K562 (cell line): ENCODE measurements around the gene ATP2A2. TPM values are rescaled to one million over a fixed set of nuclear protein-coding genes. Genes with fewer than 3 reads are reported as not detected.

ENCODE experiments used
- ATAC-seq: fragments of 200-7000 bp; cut with Tn5 transposase; 3 replicates; pipeline ENCODE4 v1.9.1; 2020; ENCODE audit warnings: moderate library complexity
- BruUV-seq: library from RNA; stranded (reverse); fragments of 400-500 nt; replicated peaks from 2 replicates; lab custom pipeline; 2021; lab: Mats Ljungman, UMichigan
- CTCF ChIA-PET: fragments of 300-600 bp; formaldehyde crosslinking; extraction: SDS; loops from one replicate; lab custom pipeline; 2021; ENCODE audit warnings: low intra/inter-chr PET ratio; lab: Yijun Ruan, JAX
- POLR2A ChIA-PET: fragments of 300-600, 350-650 bp; sonication (Branson Sonifier 250); formaldehyde crosslinking; extraction: SDS; loops from one replicate; lab custom pipeline; 2021; ENCODE audit warnings: antibody characterized with exemption, inconsistent platforms; lab: Yijun Ruan, JAX
- DNase-seq, 4 experiments: peaks; one replicate each; pipeline versions ENCODE4 v3.0.0 to v3.0.0-alpha.2; 2011 to 2018; ENCODE audit warnings: low spot score in 3 of 4, mixed read lengths in 3 of 4; ENCODE audit errors: extremely low read depth in 1 of 4
- FAIRE-seq: peaks from 2 replicates; lab custom pipeline; 2011; peaks lifted over from hg19 to GRCh38; lab: Jason Lieb, UNC
- H2AFZ ChIP-seq: 2 replicates; pipeline ENCODE4 v1.6.0; 2011; ENCODE audit warnings: low read depth, low read length, control low read depth, inconsistent platforms
- H3K27ac ChIP-seq: fragments of 200-600 bp; 3 replicates; pipeline ENCODE4 v1.8.0; 2011; ENCODE audit warnings: low read depth, mild to moderate bottlenecking, control low read depth, inconsistent platforms, low read length, moderate library complexity, mixed read lengths; ENCODE audit errors: extremely low read depth
- H3K27me3 ChIP-seq, 2 experiments: fragments of 300-600 bp in 1 of 2; 2 replicates in 1 of 2; 3 replicates in 1 of 2; pipeline versions ENCODE4 v1.6.0 to v1.8.0; 2011; ENCODE audit warnings: inconsistent platforms in 2 of 2, low read length in 2 of 2, mild to moderate bottlenecking in 1 of 2, mixed read lengths in 1 of 2, moderate library complexity in 1 of 2; ENCODE audit not compliant: control insufficient read depth in 2 of 2, insufficient read depth in 2 of 2
- H3K36me3 ChIP-seq: fragments of 300-600 bp; 3 replicates; pipeline ENCODE4 v1.8.0; 2011; ENCODE audit warnings: mild to moderate bottlenecking, low read length, inconsistent platforms; ENCODE audit not compliant: control insufficient read depth, insufficient read depth
- H3K4me1 ChIP-seq, 2 experiments: fragments of 200-600 bp in 1 of 2; replicated peaks in 1 of 2; 2 replicates in 1 of 2; 3 replicates in 1 of 2; pipeline versions ENCODE4 v1.5.1 to v1.8.0; 2011; ENCODE audit warnings: inconsistent platforms in 2 of 2, low read length in 2 of 2, mild to moderate bottlenecking in 1 of 2, mixed read lengths in 1 of 2, moderate library complexity in 1 of 2; ENCODE audit not compliant: control insufficient read depth in 2 of 2, insufficient read depth in 2 of 2
- H3K4me2 ChIP-seq: 2 replicates; pipeline ENCODE4 v1.6.1; 2011; ENCODE audit warnings: low read length, control low read depth, inconsistent platforms, mixed read lengths; ENCODE audit not compliant: insufficient read depth
- H3K4me3 ChIP-seq: fragments of 200-600 bp; sonication (generic), shearing (Covaris generic); 2 replicates; pipeline ENCODE4 v1.5.1; 2016; ENCODE audit warnings: control low read depth, inconsistent platforms
- H3K79me2 ChIP-seq: fragments of 200-600 bp; 3 replicates; pipeline ENCODE4 v1.8.0; 2011; ENCODE audit warnings: low read length, inconsistent platforms; ENCODE audit not compliant: control insufficient read depth, insufficient read depth
- H3K9ac ChIP-seq, 2 experiments: 2 replicates each; pipeline versions ENCODE4 v1.6.0 to v1.6.1; 2011; ENCODE audit warnings: low read depth in 2 of 2, low read length in 2 of 2, control low read depth in 1 of 2, inconsistent platforms in 1 of 2, mild to moderate bottlenecking in 1 of 2, mixed read lengths in 1 of 2; ENCODE audit not compliant: insufficient read depth in 1 of 2
- H3K9me1 ChIP-seq: one replicate; pipeline ENCODE4 v1.6.0; 2011; ENCODE audit warnings: inconsistent platforms, mild to moderate bottlenecking, low read length, moderate library complexity; ENCODE audit not compliant: control insufficient read depth, insufficient read depth
- H3K9me3 ChIP-seq: replicated peaks from 2 replicates; pipeline ENCODE4 v1.5.1; 2011; ENCODE audit warnings: low read depth, low read length, inconsistent platforms; ENCODE audit not compliant: control insufficient read depth, insufficient read depth
- H4K20me1 ChIP-seq: replicated peaks from 2 replicates; pipeline ENCODE4 v1.6.1; 2011; ENCODE audit warnings: low read length, inconsistent platforms, mixed read lengths; ENCODE audit not compliant: control insufficient read depth, insufficient read depth
- ZNF23 ChIP-seq: fragments of 250-450 bp; sonication (Bioruptor Pico); IDR thresholded peaks from 2 replicates; pipeline ENCODE4 v1.4.0; 2020; ENCODE audit warnings: mild to moderate bottlenecking
- WGBS: fragments of 100-300 bp; shearing (Covaris generic); methylation state at CpG from one replicate; pipeline ENCODE4 v1.1.6; 2016; ENCODE audit warnings: low coverage, mixed read lengths; ENCODE audit not compliant: insufficient coverage; ENCODE audit errors: missing lambda C conversion rate; 5-methylcytosine and 5-hydroxymethylcytosine counted together
- in situ Hi-C: fragments of 300-500 bp; cut with MboI; formaldehyde crosslinking; loops from 4 replicates; pipeline ENCODE4 v1.15.0; 2018; ENCODE audit warnings: inconsistent platforms, mixed read lengths
- intact Hi-C: fragments of 100-400 bp; cut with micrococcal nuclease; formaldehyde crosslinking; loops from 2 replicates; pipeline ENCODE4 v1.14.2; 2022
- polyA plus RNA-seq, 8 experiments: library from polyadenylated mRNA; depleted of rRNA in 4 of 8; stranded (reverse) in 5 of 8; unstranded in 3 of 8; fragments of >200 nt; fragmentation: Nextera tagmentation in 2 of 8; fragmentation: Illumina TruSeq in 1 of 8; extraction: Ambion mirVana in 2 of 8; extraction: Trizol in 1 of 8; gene quantifications; 2 replicates each; pipeline versions ENCODE4 v1.2.1 to v1.2.3, GENCODE V29; 2011 to 2014; ENCODE audit warnings: inconsistent platforms in 1 of 8, missing spikeins in 1 of 8
- total RNA-seq, 7 experiments: library from RNA; depleted of rRNA in 6 of 7; stranded (reverse); fragments of >200 nt in 6 of 7; fragmentation: Illumina TruSeq in 2 of 7; extraction: Trizol in 2 of 7; gene quantifications; 2 replicates each; pipeline versions ENCODE4 v1.2.1 to v1.2.3, GENCODE V29; 2011 to 2021; ENCODE audit warnings: low replicate concordance in 1 of 7
- TF ChIP-seq, protein P1 (sequence below): fragments of 250-450 bp; sonication (Bioruptor Pico); IDR thresholded peaks from 2 replicates; pipeline ENCODE4 v1.5.0; 2020; ENCODE audit warnings: mild to moderate bottlenecking, borderline replicate concordance
- TF ChIP-seq, protein P2 (sequence below): fragments of 450-650 bp; IDR thresholded peaks from 2 replicates; pipeline ENCODE4 v1.6.1; 2016; ENCODE audit warnings: missing biosample characterization, missing genetic modification characterization

Gene ATP2A2
- total and polyA plus RNA-seq, 9 of the 15 experiments (the other 6 are each of a cell fraction or from before 2014, with no cell fraction given), result 5.2 to 205 (median 51.6) TPM

DNA sequence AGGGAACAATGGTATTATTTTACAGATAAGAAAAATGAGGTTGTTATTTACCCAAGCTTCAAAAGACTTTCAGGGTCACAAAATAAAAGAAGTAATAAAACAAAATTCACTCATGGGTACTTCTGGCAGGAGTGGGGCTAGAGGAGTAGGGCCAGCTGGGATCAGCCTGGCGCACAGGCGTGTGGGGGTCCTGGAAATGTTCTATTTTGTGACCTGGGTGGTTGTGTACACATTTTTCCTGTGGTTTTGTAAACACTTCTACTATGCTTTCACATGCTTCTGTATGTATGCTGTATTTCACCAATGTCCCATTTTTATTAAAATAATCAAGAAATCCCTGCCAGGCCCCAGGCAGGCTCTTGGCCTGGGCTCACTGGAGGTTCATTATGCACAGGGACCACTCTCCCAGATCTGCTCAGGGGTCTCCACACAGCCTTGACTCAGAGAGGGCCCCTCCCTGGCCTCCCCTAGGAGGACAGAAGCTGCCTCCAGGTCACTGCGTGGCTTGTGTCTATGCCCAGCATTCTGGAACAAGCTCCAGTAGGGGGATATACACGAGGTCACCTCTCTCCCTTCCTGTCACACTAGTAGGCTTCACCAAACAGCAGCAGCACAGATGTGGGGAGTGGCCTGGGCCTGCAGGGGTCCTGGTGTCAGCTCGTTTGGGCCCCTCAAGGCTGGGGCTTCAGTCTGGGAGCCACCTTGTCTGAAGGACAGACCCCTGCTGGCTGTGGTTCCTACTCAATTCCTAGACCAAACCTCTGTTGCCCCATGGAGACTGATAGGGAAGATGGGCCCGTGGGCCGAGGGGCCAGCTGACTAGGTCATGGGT lies 84.7 kb downstream of the ATP2A2 start:
- Histone ChIP-seq H3K79me2 (no peaks in the 10 kb centered on the region), H3K27me3 (no peaks in the 10 kb centered on the region), H3K4me1 (peaks cover 0 to 3% of the 10 kb centered on the region in 2 experiments; a peak in 2 of 5 replicates), H3K4me2 (no peak overlapping the region), H2AFZ (peak overlapping the region; percentile 21; the same call in 1 of the 2 replicates), H3K36me3 (peaks cover 7% of the 10 kb centered on the region; the same call in 1 of the 3 replicates), H4K20me1 (no peaks in the 10 kb centered on the region), H3K9me1 (no peaks in the 10 kb centered on the region), H3K27ac (no peak overlapping the region), H3K9ac (peak overlapping the region in 1 of 2 experiments; percentile 65; a peak in 1 of 4 replicates), H3K4me3 (no peak overlapping the region), H3K9me3 (no peaks in the 10 kb centered on the region)
- intact Hi-C loops, result no loop called here
- DNase-seq (no peak), ATAC-seq (peak; percentile 47), FAIRE-seq (no peak)
- no TSS peak for BruUV-seq
- in situ Hi-C loops, result loop anchor here (5.0 kb wide), 1 partner anchor 67 kb away; no protein-coding TSS in a partner anchor
- ChIA-PET POLR2A (interaction anchor here (0.6 to 1.2 kb wide), 5 partner anchors 12 to 910 kb away, joined by 3 to 5 read pairs (median 3); no protein-coding TSS in a partner anchor), CTCF (no interaction called here)
- 51% methylated on average over 7 of the region's 7 CpGs for WGBS
- TF ChIP-seq, protein P1, sequence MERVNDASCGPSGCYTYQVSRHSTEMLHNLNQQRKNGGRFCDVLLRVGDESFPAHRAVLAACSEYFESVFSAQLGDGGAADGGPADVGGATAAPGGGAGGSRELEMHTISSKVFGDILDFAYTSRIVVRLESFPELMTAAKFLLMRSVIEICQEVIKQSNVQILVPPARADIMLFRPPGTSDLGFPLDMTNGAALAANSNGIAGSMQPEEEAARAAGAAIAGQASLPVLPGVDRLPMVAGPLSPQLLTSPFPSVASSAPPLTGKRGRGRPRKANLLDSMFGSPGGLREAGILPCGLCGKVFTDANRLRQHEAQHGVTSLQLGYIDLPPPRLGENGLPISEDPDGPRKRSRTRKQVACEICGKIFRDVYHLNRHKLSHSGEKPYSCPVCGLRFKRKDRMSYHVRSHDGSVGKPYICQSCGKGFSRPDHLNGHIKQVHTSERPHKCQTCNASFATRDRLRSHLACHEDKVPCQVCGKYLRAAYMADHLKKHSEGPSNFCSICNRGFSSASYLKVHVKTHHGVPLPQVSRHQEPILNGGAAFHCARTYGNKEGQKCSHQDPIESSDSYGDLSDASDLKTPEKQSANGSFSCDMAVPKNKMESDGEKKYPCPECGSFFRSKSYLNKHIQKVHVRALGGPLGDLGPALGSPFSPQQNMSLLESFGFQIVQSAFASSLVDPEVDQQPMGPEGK, result no peak
- TF ChIP-seq ZNF23, result no peak
- TF ChIP-seq, protein P2, sequence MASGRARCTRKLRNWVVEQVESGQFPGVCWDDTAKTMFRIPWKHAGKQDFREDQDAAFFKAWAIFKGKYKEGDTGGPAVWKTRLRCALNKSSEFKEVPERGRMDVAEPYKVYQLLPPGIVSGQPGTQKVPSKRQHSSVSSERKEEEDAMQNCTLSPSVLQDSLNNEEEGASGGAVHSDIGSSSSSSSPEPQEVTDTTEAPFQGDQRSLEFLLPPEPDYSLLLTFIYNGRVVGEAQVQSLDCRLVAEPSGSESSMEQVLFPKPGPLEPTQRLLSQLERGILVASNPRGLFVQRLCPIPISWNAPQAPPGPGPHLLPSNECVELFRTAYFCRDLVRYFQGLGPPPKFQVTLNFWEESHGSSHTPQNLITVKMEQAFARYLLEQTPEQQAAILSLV (tag), result no peak
